Non-pigmented ciliary epithelial cell (primary cell): ENCODE measurements around the gene PLAAT2.

Experiments
- DNase-seq: peaks from one replicate; pipeline ENCODE4 v3.0.0-alpha.2; 2010; ENCODE audit warnings: low read depth

Gene PLAAT2

GRCh38 chr11:63518548-63518947 lies 44.6 kb downstream of the PLAAT2 start:
- peak; percentile 71 for DNase-seq

GRCh38 chr11:63517156-63517555 lies 46.0 kb downstream of the PLAAT2 start:
- no peak for DNase-seq

- DNase-seq = no peak
Measured at GRCh38 chr11:63516109-63516508, 47.1 kb downstream of the PLAAT2 start.

- DNase-seq = no peak
Measured at GRCh38 chr11:63512816-63513215, 50.4 kb downstream of the PLAAT2 start.

- no peak for DNase-seq
Measured at GRCh38 chr11:63511048-63511748, 52.0 kb downstream of the PLAAT2 start.

GRCh38 chr11:63510360-63511047 lies 52.7 kb downstream of the PLAAT2 start:
- no peak for DNase-seq

GRCh38 chr11:63508745-63509144 lies 54.4 kb downstream of the PLAAT2 start:
- DNase-seq = no peak

- DNase-seq = no peak
Measured at GRCh38 chr11:63508009-63508408, 55.2 kb downstream of the PLAAT2 start.

- DNase-seq = no peak
Measured at GRCh38 chr11:63507511-63507910, 55.7 kb downstream of the PLAAT2 start.

GRCh38 chr11:63506876-63507275 lies 56.3 kb downstream of the PLAAT2 start:
- DNase-seq = no peak

- DNase-seq = no peak
Measured at GRCh38 chr11:63505857-63506528, 57.2 kb downstream of the PLAAT2 start, which contains the start of gene LGALS12. Gene LGALS12 (plus strand): TSS chr11:63506084. CDS start chr11:63506459, 375 bp downstream.

- DNase-seq = no peak
Measured at GRCh38 chr11:63504933-63505586, 58.1 kb downstream of the PLAAT2 start.

- no peak for DNase-seq
Measured at GRCh38 chr11:63504054-63504453, 59.1 kb downstream of the PLAAT2 start.

- DNase-seq = no peak
Measured at GRCh38 chr11:63503492-63503891, 59.7 kb downstream of the PLAAT2 start.
